HG02938 (cell line): ENCODE results near the gene SLC9A7.

Experiments used
- ATAC-seq: cut with Tn5 transposase; IDR thresholded peaks from one replicate; pipeline ENCODE4 v1.9.1; 2021; ENCODE audit warnings: mild to moderate bottlenecking, moderate library complexity; ENCODE audit not compliant: unreplicated experiment

The SLC9A7 gene

GRCh38 chrX:46611658-46612362 lies 147.1 kb downstream of the SLC9A7 start:
- no peak for ATAC-seq

- ATAC-seq: no peak
These were observed 148.8 kb downstream of the SLC9A7 start for GRCh38 chrX:46610070-46610658.

- ATAC-seq: no peak
These were observed 151.0 kb downstream of the SLC9A7 start for GRCh38 chrX:46607916-46608315.

- ATAC-seq: no peak
These were observed 156.3 kb downstream of the SLC9A7 start for GRCh38 chrX:46602468-46603102.

- ATAC-seq: no peak
These were observed 157.6 kb downstream of the SLC9A7 start for GRCh38 chrX:46601283-46601682.

- no peak for ATAC-seq
These were observed 159.8 kb downstream of the SLC9A7 start for GRCh38 chrX:46599051-46599560.

- ATAC-seq: no peak
These were observed 161.1 kb downstream of the SLC9A7 start for GRCh38 chrX:46597771-46598170.

GRCh38 chrX:46597208-46597607 lies 161.7 kb downstream of the SLC9A7 start:
- no peak for ATAC-seq

GRCh38 chrX:46595084-46595483 lies 163.8 kb downstream of the SLC9A7 start:
- no peak for ATAC-seq

GRCh38 chrX:46589977-46590723 lies 168.8 kb downstream of the SLC9A7 start:
- ATAC-seq: no peak

- ATAC-seq: no peak
These were observed 170.7 kb downstream of the SLC9A7 start for GRCh38 chrX:46588263-46588662.

- ATAC-seq: peak; percentile 13
These were observed 171.2 kb downstream of the SLC9A7 start for GRCh38 chrX:46587753-46588171.

- ATAC-seq: peak; percentile 54
These were observed 171.8 kb downstream of the SLC9A7 start for GRCh38 chrX:46587158-46587557.

GRCh38 chrX:46584736-46585135 lies 174.2 kb downstream of the SLC9A7 start:
- ATAC-seq: no peak

GRCh38 chrX:46582966-46583365 lies 176.0 kb downstream of the SLC9A7 start:
- no peak for ATAC-seq

GRCh38 chrX:46582325-46582724 lies 176.6 kb downstream of the SLC9A7 start:
- no peak for ATAC-seq

- no peak for ATAC-seq
These were observed 178.3 kb downstream of the SLC9A7 start for GRCh38 chrX:46580613-46581012.

GRCh38 chrX:46579250-46579649 lies 179.7 kb downstream of the SLC9A7 start:
- ATAC-seq: no peak

GRCh38 chrX:46577221-46578005 lies 181.5 kb downstream of the SLC9A7 start:
- no peak for ATAC-seq

- ATAC-seq: no peak
These were observed 182.5 kb downstream of the SLC9A7 start for GRCh38 chrX:46576458-46576857.

- ATAC-seq: no peak
These were observed 182.9 kb downstream of the SLC9A7 start for GRCh38 chrX:46575991-46576392.
